Stimulated activated CD4-positive, alpha-beta T cell treated with anti-CD3 and anti-CD28 coated beads, Interleukin-4, amount 100 ng/mL, for 48 hours (primary cell): ENCODE data around the gene MAP3K5.

ENCODE experiments used
- DNase-seq, 2 donors: peaks; one replicate each; pipeline ENCODE4 v3.0.0-alpha.2; 2020; ENCODE audit warnings: low read depth in 2 of 2

The MAP3K5 gene

DNA sequence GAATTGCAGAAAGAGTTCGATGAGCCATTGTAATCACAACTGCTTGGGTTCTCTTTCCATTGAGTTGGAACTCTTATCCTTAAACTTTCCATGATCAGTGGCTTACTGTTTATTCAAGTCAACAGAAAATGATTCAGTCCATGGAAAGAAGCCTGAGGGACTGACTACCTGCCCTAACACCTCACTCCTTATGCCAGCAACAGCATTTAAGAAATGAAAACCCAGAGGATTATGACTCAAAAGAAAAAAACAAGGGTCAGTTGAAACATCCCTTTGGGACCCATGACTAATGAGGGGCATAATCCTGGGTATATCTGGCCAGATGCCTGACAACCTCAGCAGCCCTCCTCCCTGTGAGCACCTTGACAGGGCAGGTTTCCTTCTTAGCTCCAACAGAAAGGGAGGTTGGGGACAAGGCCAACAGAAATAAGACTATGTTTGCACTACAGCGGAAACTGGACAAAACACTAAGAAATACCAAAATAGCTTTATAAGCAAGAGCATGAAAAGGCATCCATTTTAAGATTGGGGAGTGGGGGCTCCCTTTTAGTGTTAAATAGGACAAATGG lies 106.7 kb downstream of the MAP3K5 start:
- DNase-seq = no peak

DNA sequence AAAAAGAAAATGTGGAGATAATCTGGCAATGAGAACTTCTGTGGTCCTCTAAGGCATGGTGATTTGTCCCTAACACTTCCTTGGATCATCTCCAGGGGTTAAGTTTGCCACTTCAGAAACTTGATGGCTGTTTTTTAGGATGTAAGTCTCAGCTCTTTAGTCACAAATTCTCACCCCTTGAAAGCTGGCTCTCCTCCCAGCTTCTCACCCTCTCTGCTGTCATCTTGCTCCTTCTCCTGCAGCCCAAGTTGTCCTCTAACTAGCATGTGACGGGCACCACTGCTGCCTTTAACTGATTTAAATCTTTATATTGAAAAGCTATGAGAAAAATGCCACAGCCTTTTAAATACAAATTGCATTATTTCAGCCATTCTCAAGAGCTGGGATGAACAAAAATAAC lies 107.8 kb downstream of the MAP3K5 start:
- no peak for DNase-seq

DNA sequence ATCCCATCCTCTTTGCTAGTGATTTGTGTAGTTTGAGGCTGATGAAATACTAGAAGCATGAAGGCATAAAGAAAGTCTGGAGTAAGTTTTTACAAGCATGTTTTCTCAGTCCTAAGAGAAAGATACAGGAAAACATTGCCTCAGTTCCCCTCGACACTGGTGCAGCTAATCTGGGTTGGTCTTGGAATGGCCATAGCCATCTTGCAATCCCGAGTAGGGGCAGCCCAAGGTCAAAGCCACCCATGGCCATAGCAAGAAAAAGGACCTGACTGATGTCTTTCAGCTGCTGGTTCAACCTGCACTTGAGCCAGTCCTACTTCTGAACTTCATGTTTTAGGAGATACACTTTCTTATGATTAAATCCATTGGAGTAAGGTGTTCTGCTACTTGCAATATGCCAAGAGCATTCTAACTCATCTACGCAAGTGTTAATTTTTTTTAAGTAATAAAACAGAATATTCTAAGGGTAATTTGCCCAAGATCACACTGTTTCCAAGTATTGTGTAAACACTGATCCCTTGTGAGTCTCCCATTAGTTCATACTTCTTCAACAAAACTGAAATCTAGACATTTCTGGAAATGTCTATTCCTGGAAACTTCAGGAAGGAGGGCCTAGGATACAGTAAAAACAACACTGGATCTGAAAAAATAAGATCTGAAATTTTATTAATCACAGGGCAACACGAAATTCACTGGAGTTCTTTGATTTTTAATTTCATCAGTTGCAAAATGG lies 108.9 kb downstream of the MAP3K5 start:
- no peak for DNase-seq

DNA sequence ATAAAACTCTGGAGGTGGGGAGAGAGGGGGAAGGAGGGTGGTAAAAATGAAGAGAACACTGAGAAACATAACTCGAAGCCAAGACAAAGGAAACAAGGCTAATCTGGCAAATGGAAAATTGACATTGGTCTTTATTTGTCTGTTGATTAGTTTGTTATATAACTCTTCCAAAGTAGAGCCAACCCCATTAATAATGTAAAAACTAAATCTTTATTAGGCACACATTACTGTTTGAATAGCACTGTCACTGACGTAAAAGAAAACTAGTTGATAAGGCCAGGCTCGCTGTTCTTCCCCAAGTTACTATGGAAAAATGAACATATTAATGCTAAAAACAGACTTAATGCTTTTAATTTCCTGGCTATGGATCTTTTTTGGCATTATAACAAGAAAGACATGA lies 110.0 kb downstream of the MAP3K5 start:
- DNase-seq = no peak

DNA sequence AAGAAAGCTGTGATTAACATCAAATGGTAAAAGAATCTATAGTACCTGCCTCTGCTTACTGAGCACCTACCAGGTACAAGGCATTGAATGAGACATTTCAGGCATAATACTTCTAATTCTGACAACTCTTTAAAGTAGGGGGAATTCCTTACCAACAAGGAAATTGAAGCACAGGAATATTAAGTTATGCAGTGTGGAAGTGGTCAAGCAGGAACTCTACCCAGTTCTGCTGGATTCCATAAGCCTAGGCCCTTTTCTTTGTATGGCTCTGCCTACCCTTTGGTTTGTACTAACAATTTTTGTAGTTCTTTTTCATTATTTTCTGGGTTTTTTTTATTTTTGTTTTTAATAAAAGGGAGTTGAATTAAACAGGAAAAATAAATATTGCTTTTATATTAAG lies 114.5 kb downstream of the MAP3K5 start:
- DNase-seq = no peak

DNA sequence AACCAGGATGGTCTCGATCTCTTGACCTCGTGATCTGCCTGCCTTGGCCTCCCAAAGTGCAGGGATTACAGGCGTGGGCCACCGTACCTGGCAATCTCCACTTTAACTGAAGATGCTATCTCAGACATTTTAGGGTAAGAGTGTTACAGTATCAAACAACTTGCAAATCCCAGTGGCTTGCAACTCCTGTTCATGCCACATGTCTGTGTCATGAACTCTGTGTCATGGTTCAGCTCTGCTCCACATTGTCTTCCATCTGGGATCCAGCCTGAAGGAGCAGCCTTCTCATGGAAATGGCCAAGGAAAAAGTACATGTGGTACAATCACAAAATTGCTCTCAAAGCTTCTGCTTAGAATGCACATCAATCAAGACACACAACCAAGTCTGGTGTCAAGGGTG lies 114.9 kb downstream of the MAP3K5 start:
- no peak for DNase-seq

DNA sequence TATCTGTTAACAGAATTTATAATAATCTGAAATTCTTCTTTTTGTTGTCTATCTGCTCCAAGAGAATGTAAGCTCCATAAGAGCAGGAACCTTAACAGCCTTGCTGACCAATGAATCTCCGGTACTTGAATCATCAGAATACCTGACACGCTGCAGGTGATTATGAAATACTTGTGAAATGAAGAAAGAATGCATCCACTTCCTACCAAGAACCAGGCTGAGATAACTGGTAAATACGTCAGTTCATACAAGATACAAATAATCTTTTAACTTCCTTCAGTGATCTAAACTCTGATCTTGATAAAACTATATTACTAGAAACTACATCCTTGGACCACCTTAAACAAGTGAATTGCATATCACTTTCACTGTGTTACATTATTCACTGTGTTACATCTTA lies 116.2 kb downstream of the MAP3K5 start:
- no peak for DNase-seq

DNA sequence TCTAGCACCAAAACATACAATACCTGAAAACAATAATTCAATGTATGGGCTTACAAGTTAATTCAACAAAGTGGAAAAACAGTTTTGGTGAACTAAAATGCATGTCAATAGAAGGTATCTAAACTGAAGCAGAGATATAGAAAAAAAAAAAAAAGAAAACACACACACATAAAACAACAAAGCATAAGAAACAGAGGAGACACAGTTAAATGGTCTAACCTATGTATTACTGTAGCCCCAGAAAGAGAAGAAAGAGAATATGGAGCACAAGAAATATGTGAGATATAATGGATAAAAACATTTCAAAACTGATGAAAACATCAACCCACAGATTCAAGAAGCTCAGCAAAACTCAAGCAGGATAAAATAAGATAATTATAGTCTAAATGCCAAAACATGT lies 118.7 kb downstream of the MAP3K5 start:
- no peak for DNase-seq

DNA sequence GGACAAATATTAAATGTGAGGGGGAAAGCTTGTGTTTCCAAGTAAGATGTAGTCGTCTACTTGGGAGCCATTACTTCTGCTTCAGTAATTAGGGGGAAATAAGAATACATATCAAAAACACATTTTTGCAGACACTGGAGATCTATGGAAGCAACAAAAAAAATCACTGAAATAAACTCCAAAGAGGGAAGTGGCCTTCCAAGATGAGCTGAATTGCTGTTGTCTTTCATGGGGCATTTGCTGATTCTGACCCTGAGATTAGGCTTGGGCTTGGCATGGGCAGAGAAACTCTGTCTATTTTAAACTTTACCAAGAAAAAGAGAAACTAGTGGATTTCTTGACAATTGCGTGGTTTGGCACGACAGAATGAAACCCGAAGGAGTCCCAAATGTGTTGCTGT lies 120.1 kb downstream of the MAP3K5 start:
- no peak for DNase-seq

DNA sequence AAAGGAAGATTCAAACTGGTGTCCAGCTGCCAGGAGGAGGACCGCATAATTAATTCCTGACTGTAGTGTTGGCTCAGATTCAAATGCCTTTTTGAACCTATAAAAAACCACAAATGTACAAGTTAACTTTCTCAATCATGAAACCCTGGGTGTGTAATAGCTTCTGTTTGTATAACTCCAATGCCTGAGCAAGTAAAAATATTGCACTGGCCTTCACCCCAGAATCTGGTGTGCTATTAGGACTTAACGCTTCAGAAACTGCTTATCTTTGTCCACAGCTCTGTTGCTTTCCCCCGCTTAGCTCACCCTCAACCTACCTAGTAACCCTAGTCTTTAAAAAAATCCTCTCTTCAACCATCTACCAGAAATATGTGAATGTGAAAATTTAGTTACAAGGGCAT lies 123.0 kb downstream of the MAP3K5 start:
- no peak for DNase-seq

DNA sequence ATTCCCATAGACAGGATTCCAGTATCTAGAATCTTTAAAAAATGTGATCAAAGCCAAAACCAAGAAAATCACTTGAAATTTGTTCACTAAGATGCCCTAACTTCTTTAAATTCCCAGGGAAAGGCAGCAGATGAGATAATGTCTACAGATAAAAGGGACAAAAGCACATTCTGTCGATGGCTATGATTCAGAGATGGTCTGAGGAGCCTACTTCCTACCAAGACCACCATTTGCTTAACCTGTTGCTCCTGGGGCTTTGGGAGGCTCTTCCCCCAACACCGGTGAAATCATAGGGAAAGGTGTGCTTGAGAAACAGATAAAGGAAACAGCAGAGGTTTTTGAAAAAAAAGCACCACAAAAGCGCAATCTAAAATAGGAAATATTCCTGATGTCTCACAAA lies 123.7 kb downstream of the MAP3K5 start:
- no peak for DNase-seq

DNA sequence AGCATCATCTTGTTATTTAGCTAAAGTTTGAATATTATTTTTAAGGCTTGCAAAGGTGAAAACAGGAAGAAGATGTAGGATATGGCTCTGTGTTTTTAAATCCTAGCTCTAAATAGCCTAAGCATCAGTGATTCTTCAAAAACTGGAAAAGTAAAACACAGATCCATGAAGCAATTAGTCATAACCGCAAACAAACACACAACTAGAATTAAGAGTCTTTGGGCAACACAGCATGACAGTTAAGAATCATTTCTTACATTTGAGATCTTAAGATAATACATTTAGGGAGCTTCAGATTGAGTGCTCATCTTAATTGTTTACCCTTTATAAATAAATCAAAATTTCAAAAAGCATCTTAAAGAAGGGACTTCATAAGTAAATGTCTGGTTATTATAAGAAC lies 126.2 kb downstream of the MAP3K5 start:
- no peak for DNase-seq

DNA sequence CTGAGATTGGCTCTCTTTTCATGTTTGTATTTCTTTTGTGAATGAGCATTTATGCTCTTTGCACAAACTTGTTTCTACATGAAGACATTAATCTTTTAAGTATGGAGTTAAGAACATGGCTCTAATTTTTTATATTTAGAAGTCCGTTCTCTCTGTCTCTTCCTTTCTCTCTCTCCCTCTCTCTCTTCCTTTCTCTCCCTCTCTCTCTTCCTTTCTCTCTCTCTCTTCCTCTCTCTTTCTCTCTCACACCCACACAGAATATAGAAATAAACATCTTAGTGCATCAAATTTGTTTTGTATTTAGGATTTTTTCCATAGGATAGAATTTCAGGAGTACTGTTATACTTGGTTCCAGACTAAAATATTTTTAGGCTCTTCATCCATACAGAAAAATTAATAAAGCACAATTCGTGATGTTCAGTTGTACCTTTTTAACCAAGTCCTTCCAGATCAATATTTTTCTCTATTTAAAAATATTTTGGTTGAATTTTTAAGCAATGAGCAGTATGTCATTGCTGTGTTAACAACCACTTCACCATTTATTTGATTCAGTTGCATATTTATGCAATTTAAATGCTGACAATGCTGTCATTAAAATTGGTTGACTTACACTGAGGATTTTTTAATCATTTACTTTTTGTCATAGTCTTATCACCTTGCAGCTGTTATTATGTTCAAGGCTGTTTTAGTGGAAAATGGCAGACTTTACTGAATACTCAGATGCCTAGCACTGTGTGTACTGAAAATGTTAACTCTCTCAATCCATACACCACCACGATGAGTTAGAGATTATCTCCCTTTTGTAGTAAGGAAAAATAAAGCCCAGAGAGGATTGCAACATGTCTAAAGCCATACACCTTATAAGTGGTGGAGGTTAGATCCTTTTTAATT lies 129.7 kb downstream of the MAP3K5 start:
- DNase-seq = no peak

DNA sequence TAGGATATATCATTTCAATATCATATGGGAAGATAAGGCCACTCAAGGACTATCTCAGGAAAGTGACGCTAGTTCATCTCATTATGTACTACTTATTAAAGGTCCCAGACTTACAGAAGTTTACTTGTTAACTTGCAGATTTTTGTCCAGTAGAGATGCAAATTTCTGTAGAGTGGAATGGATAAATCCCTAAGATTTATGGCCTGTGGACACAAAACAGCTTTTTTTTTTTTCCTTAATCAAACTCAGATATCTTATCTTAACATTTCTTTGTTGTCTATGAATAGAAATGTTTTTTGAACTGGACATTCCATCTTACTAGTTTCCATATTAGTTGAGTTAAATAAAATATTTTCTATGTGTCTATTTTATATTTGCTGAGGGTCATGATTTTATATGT lies 131.6 kb downstream of the MAP3K5 start:
- DNase-seq = no peak

DNA sequence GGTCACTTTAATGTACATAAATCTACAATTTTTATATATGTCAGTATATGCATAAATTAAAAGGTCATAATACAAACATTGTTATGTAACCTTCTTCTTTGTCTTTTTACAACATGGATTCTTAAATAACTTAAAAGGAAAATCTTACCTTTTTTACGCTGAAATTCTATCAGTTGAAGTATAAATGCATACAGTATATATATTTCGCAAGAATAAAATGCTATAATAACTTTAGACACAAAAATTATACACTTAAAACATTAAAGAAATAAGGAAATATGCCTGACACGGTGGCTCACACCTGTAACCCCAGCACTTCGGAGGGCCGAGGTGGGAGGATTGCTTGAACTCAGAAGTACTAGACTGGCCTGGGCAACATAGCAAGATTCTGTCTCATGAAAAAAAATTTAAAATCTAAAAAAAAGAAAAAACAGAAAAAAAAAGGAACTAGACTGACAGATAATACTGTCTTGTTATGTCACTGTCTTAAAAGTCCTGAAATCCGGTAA lies 132.2 kb downstream of the MAP3K5 start:
- no peak for DNase-seq

DNA sequence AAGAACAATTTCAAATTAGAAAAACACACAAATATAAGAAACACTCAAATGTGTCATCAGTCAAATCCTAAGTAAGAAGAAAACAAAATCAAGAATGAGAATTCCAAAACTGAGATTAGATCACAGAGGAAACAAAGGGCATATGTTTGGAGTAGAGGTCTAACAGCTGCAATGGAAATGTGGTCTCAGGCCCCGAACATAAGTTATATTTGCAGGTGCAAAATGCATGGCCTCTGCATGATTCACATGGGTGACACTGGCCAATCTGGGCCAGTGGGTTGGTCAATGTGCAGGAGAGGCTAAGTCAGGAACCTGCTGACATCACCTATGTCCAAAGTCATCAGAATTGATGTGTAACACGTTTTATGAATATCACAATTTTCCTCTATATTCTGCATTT lies 133.6 kb downstream of the MAP3K5 start:
- DNase-seq = no peak

DNA sequence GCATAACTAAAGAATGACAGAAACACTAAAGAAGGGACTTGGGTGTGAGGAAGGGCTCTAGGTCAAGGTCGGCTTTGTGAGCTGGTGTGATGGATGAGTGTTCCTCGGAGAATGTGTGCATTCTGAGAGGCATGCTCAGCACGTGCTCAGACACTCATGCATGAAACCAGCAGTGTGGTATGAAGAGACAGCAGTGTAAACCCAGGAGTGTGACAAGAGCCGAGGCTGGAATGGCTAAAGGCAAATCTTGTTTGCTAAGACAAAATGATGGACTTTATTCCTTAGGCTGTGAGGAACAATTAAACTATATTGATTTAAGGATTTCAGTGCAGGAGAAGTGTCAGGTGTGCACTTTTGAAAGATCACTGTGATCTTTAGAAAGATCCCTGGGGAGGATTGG lies 134.6 kb downstream of the MAP3K5 start:
- DNase-seq = no peak

DNA sequence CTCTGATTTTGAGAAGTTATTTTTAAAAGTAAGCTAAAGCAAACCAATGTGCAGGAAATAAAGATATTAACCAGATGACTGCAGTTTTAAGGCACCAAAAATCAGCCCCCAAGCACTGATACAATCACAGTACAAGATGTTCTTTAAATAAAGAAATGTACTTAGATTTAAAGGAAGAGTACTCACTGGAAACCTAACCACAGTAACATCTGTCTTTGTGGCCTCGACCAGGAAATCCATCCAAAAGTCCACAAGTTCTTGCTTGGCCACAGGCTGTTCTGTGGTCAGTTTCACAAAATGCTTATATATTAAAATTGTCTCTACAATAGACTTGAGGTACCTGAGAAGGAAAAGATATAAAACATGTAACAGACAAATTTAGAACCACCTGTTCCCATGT lies 136.2 kb downstream of the MAP3K5 start:
- no peak for DNase-seq

DNA sequence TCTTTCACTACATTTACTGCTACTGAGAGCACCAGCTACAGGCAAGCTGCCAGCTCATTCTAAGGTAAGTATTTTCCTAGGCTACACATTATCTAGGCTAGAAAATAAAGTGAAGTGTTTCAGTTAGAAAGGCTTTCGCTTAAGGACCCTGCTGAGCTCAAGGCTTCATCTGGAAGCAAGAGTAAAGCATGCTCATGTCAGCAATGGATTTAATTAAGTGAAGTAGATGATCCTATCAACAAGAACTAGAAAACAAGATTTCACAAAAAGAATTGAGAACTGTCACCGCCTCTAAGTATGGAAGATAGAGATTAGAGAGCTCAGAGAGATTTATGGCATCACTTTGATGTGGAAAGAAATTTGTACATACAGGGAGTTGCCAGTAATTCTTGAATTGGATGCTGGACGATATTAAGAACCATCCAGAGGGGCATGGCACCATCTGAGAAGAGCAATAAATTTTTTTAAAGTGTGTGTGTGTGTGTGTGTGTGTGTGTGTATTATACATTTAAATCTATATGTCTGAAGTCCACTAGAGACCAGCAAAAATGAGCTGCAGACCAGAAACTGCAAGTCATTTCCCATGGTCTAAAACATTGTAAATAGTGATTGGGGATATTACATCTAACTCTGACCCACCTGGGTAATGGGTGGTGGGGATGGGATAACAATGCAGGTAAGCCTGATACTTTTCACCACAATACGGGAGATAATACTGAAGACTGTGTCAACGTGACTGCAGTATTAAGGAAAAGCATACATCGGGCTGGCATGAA lies 136.8 kb downstream of the MAP3K5 start:
- no peak for DNase-seq

DNA sequence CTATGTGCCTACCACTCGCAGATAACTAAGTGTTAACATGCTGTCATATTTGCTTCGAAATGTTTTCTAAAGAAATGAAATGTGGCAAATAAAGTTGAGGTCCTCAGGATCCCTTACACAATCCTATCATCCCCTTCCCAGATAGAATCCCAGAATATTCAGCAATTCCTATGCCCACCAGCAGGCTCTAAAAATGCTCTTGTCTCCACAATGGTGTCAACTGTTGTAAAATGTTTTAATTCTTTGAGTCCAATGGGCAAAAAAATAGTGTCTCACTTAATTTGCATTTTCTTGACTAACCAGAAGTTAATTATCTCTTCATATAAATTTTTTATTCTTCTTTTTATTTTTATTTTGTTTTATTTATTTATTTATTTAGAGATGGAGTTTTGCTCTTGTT lies 138.2 kb downstream of the MAP3K5 start:
- DNase-seq = no peak

DNA sequence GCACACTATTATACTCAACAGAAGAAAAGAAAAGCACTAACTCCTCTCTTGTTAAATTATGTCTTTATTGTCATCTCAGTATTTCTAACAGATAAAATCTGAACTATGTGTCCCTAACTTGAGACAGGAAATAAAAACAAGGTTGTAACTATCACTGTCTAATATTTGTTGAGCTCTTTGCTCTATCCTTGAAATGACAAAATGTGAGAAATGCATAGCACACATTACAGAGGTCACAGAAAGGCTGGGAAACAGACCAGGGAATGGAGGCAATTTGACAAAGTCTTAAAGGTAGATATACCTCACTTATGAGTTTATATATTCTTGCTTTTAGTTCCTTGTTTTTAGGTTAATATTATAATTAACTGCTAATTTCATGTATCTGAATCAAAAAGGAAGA lies 139.6 kb downstream of the MAP3K5 start:
- no peak for DNase-seq

DNA sequence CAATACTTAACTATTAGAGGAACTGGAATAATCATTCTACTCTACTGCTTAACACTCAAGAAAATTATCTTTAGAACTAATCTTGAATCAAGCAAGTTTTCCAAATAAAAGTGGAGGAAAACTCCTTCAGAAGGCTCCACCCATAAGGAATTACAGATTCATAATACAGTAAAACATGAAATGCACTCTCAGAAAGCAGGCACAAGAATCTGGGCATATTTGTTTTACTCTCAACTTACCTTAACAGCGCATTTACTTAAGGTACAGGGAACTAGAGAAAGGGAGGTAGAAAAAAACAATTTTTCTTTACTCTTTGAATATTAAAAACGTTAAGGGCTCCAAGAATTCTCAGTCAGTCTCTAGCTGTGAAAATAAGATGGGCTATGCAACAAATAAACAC lies 140.3 kb downstream of the MAP3K5 start:
- no peak for DNase-seq
